SK-N-SH (cell line): ENCODE data around the gene SGPP1. TPM values are rescaled to one million over a fixed set of nuclear protein-coding genes. Genes with fewer than 3 reads are reported as not detected.

Experiments
- CTCF ChIA-PET: fragments of 300-600, 350-600 bp; formaldehyde crosslinking; extraction: SDS; loops from one replicate; lab custom pipeline; 2021; lab: Yijun Ruan, JAX
- POLR2A ChIA-PET: fragments of 350-600 bp; sonication (Branson Sonifier 250); formaldehyde crosslinking; extraction: SDS; loops from one replicate; lab custom pipeline; 2020; ENCODE audit warnings: antibody characterized with exemption, inconsistent platforms; lab: Yijun Ruan, JAX
- DNase-seq: peaks from one replicate; pipeline ENCODE4 v3.0.0; 2012
- H2AFZ ChIP-seq: fragments of 200-600 bp; sonication (generic); 2 replicates; pipeline ENCODE4 v1.8.1; 2016; ENCODE audit warnings: antibody characterized with exemption, mild to moderate bottlenecking, low read depth
- H3F3A ChIP-seq: fragments of 200-600 bp; sonication (generic); replicated peaks from 2 replicates; pipeline ENCODE3; 2016; ENCODE audit warnings: antibody characterized with exemption, mild to moderate bottlenecking; ENCODE audit not compliant: insufficient read depth
- H3K27ac ChIP-seq, 2 experiments: fragments of 200-500 bp in 1 of 2; fragments of 200-600 bp in 1 of 2; sonication (Bioruptor generic) in 1 of 2; sonication (generic), shearing (Covaris generic) in 1 of 2; 2 replicates each; pipeline versions ENCODE4 v1.5.1 to v1.6.1; 2014 to 2016; ENCODE audit warnings: low read depth in 2 of 2, inconsistent platforms in 1 of 2, low read length in 1 of 2, mild to moderate bottlenecking in 1 of 2, mixed read lengths in 1 of 2
- H3K27me3 ChIP-seq: fragments of 200-600 bp; sonication (generic), shearing (Covaris generic); 2 replicates; pipeline ENCODE4 v1.6.1; 2016; ENCODE audit warnings: mixed run types; ENCODE audit not compliant: insufficient read depth
- H3K36me3 ChIP-seq, 2 experiments: fragments of 200-500 bp in 1 of 2; fragments of 200-600 bp in 1 of 2; sonication (Bioruptor generic) in 1 of 2; sonication (generic) in 1 of 2; replicated peaks in 1 of 2; 2 replicates each; pipeline versions ENCODE3 to v1.5.1; 2014 to 2016; ENCODE audit warnings: low read length in 1 of 2, mild to moderate bottlenecking in 1 of 2; ENCODE audit not compliant: insufficient read depth in 2 of 2, control insufficient read depth in 1 of 2
- H3K4me1 ChIP-seq, 2 experiments: fragments of 200-500 bp in 1 of 2; fragments of 200-600 bp in 1 of 2; sonication (Bioruptor generic) in 1 of 2; sonication (generic), shearing (Covaris generic) in 1 of 2; 2 replicates each; pipeline versions ENCODE4 v1.5.1 to v1.6.1; 2014 to 2016; ENCODE audit warnings: low read depth in 1 of 2, low read length in 1 of 2, mixed run types in 1 of 2; ENCODE audit not compliant: insufficient read depth in 2 of 2, control insufficient read depth in 1 of 2
- H3K4me2 ChIP-seq: fragments of 200-600 bp; sonication (generic), shearing (Covaris generic); 2 replicates; pipeline ENCODE4 v1.6.1; 2017; ENCODE audit warnings: mixed run types
- H3K4me3 ChIP-seq, 2 experiments: fragments of 200-500 bp in 1 of 2; fragments of 200-600 bp in 1 of 2; sonication (Bioruptor generic) in 1 of 2; sonication (generic), shearing (Covaris generic) in 1 of 2; 2 replicates each; pipeline versions ENCODE4 v1.5.1 to v1.8.1; 2014 to 2016; ENCODE audit warnings: low read depth in 2 of 2, inconsistent platforms in 1 of 2, low read length in 1 of 2, mild to moderate bottlenecking in 1 of 2, mixed read lengths in 1 of 2, moderate library complexity in 1 of 2
- H3K79me2 ChIP-seq: fragments of 200-600 bp; sonication (generic); 2 replicates; pipeline ENCODE4 v1.8.1; 2017; ENCODE audit warnings: mild to moderate bottlenecking; ENCODE audit not compliant: insufficient read depth
- H3K9ac ChIP-seq: fragments of 200-600 bp; sonication (generic); 2 replicates; pipeline ENCODE4 v1.6.1; 2017; ENCODE audit warnings: mixed run types
- H3K9me2 ChIP-seq: fragments of 200-600 bp; sonication (generic); 2 replicates; pipeline ENCODE4 v1.6.1; 2017; ENCODE audit warnings: mixed run types
- H3K9me3 ChIP-seq: fragments of 200-600 bp; sonication (generic); 2 replicates; pipeline ENCODE4 v1.6.1; 2017; ENCODE audit warnings: mixed run types, mild to moderate bottlenecking, moderate library complexity
- H4K20me1 ChIP-seq: fragments of 200-600 bp; sonication (generic); 2 replicates; pipeline ENCODE4 v1.6.1; 2017; ENCODE audit warnings: mild to moderate bottlenecking, mixed run types; ENCODE audit not compliant: insufficient read depth
- CHD2 ChIP-seq: fragments of 150-350 bp; IDR thresholded peaks from 2 replicates; pipeline ENCODE4 v1.6.1; 2018; ENCODE audit warnings: low read length; ENCODE audit not compliant: partially characterized antibody
- EZH2phosphoT487 ChIP-seq: fragments of 200-600 bp; sonication (generic); IDR thresholded peaks from 2 replicates; pipeline ENCODE4 v1.6.1; 2017; ENCODE audit warnings: low read depth, mixed run types, mild to moderate bottlenecking, antibody characterized with exemption, moderate library complexity, borderline replicate concordance
- FOXM1 ChIP-seq: IDR thresholded peaks from 2 replicates; pipeline ENCODE4 v1.4.0; 2012; ENCODE audit warnings: low read depth, mild to moderate bottlenecking
- GATA2 ChIP-seq: sonication (generic); formaldehyde crosslinking; IDR thresholded peaks from 2 replicates; pipeline ENCODE4 v1.5.0; 2020; ENCODE audit warnings: mild to moderate bottlenecking, missing genetic modification reagents
- JUND ChIP-seq: IDR thresholded peaks from 2 replicates; pipeline ENCODE4 v1.4.0; 2012
- MEF2A ChIP-seq: IDR thresholded peaks from 2 replicates; pipeline ENCODE4 v1.4.0; 2012; ENCODE audit warnings: low read depth, borderline replicate concordance
- NFIC ChIP-seq: IDR thresholded peaks from 2 replicates; pipeline ENCODE4 v1.4.0; 2012; ENCODE audit warnings: borderline replicate concordance
- SIN3A ChIP-seq: IDR thresholded peaks from 2 replicates; pipeline ENCODE4 v1.6.1; 2012; ENCODE audit warnings: low read depth, mild to moderate bottlenecking, low read length, moderate library complexity, borderline replicate concordance
- WGBS: methylation state at CpG from one replicate; pipeline ENCODE4 v1.1.6; 2017; ENCODE audit warnings: low lambda C conversion rate; 5-methylcytosine and 5-hydroxymethylcytosine counted together
- polyA plus RNA-seq, 3 experiments: library from polyadenylated mRNA; depleted of rRNA; stranded (reverse); fragments of >200 nt; gene quantifications; 2 replicates each; pipeline ENCODE4 v1.2.3, GENCODE V29; 2012
- TF ChIP-seq, protein P1 (sequence below): IDR thresholded peaks from 2 replicates; pipeline ENCODE4 v1.4.0; 2012; ENCODE audit warnings: low read depth
- TF ChIP-seq, protein P2 (sequence below): fragments of 200-600 bp; sonication (generic); IDR thresholded peaks from 2 replicates; pipeline ENCODE4 v1.6.1; 2017; ENCODE audit warnings: antibody characterized with exemption, mild to moderate bottlenecking, moderate library complexity
- TF ChIP-seq, protein P3 (sequence below): fragments of 150-350 bp; IDR thresholded peaks from 2 replicates; pipeline ENCODE4 v1.6.1; 2017; ENCODE audit warnings: antibody characterized with exemption, low read length, low read depth, borderline replicate concordance

Gene SGPP1
- polyA plus RNA-seq, 1 of the 3 experiments (the other 2 are of a cell fraction), result 8.4 TPM

DNA sequence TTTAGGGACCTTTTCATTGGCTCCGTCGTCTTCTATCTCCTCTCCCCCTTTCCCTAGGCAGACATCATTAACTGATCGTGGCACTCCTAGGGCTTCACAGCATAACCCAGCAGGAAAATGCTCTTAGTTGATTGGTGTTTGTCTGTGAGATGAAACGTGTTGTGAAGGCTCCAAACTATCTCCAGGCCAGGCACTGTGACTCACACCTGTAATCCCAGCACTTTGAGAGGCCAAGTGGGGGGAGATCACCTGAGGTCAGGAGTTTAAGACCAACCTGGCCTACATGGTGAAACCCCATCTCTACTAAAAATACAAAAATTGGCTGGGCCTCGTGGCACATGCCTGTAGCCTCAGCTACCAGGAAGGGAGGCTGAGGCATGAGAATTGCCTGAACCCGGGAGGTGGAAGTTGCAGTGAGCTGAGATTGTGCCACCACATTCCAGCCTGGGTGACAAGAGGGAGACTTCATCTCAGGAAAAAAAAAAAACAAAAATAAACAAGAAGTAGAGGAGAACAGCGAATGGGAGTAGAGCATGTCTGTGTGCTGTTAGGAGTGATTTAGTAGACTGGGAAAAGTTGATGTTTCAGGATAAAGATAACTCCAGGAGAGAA, 53.9 kb downstream of the SGPP1 start:
- H3K4me1 ChIP-seq, result no peaks in the 10 kb centered on the region
- no peak overlapping the region for H3K4me3 ChIP-seq
- H3F3A ChIP-seq, result no peaks in the 10 kb centered on the region
- CTCF ChIA-PET, result no interaction called here
- WGBS, result 84% methylated on average over 7 of the region's 7 CpGs
- H3K27ac ChIP-seq, result no peak overlapping the region
- no peaks in the 10 kb centered on the region for H3K9me2 ChIP-seq
- no peaks in the 10 kb centered on the region for H3K27me3 ChIP-seq
- H3K9ac ChIP-seq, result no peak overlapping the region
- POLR2A ChIA-PET, result no interaction called here
- H3K4me2 ChIP-seq, result no peak overlapping the region
- no peaks in the 10 kb centered on the region for H3K36me3 ChIP-seq
- H2AFZ ChIP-seq, result no peak overlapping the region
- TF ChIP-seq GATA2 (CRISPR knock-in tag) (no peak), NFIC (no peak), SIN3A (no peak), JUND (no peak), EZH2phosphoT487 (no peak), MEF2A (no peak)
- TF ChIP-seq, protein P1, sequence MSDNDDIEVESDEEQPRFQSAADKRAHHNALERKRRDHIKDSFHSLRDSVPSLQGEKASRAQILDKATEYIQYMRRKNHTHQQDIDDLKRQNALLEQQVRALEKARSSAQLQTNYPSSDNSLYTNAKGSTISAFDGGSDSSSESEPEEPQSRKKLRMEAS, result no peak
- TF ChIP-seq, protein P2, sequence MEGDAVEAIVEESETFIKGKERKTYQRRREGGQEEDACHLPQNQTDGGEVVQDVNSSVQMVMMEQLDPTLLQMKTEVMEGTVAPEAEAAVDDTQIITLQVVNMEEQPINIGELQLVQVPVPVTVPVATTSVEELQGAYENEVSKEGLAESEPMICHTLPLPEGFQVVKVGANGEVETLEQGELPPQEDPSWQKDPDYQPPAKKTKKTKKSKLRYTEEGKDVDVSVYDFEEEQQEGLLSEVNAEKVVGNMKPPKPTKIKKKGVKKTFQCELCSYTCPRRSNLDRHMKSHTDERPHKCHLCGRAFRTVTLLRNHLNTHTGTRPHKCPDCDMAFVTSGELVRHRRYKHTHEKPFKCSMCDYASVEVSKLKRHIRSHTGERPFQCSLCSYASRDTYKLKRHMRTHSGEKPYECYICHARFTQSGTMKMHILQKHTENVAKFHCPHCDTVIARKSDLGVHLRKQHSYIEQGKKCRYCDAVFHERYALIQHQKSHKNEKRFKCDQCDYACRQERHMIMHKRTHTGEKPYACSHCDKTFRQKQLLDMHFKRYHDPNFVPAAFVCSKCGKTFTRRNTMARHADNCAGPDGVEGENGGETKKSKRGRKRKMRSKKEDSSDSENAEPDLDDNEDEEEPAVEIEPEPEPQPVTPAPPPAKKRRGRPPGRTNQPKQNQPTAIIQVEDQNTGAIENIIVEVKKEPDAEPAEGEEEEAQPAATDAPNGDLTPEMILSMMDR, result no peak
- TF ChIP-seq, protein P3, sequence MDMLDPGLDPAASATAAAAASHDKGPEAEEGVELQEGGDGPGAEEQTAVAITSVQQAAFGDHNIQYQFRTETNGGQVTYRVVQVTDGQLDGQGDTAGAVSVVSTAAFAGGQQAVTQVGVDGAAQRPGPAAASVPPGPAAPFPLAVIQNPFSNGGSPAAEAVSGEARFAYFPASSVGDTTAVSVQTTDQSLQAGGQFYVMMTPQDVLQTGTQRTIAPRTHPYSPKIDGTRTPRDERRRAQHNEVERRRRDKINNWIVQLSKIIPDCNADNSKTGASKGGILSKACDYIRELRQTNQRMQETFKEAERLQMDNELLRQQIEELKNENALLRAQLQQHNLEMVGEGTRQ, result no peak
- no peaks in the 10 kb centered on the region for H3K79me2 ChIP-seq
- H4K20me1 ChIP-seq, result no peaks in the 10 kb centered on the region
- no peak for DNase-seq
- H3K9me3 ChIP-seq, result no peaks in the 10 kb centered on the region

DNA sequence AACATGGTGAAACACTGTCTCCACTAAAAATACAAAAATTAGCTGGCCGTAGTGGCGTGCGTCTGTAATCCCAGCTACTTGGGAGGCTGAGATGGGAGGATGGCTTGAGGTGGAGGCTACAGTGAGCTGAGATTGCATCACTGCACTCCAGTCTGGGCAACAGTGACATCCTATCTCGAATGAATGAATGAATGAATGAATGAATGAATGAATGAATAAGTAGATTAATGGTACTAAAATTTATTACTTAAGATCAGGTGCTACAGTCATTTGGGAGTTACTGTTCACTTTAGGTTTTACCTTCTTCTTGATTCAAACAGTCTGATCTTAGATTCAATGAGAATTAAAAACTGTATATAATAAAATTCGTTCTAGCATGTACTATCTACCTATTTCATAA, 54.6 kb downstream of the SGPP1 start:
- Histone ChIP-seq H3K4me3 (no peak overlapping the region), H3K79me2 (no peaks in the 10 kb centered on the region), H4K20me1 (no peaks in the 10 kb centered on the region), H3K27ac (no peak overlapping the region), H2AFZ (no peak overlapping the region), H3K9me3 (no peaks in the 10 kb centered on the region), H3F3A (no peaks in the 10 kb centered on the region), H3K36me3 (no peaks in the 10 kb centered on the region), H3K4me1 (no peaks in the 10 kb centered on the region), H3K4me2 (no peak overlapping the region), H3K27me3 (no peaks in the 10 kb centered on the region), H3K9ac (no peak overlapping the region), H3K9me2 (no peaks in the 10 kb centered on the region)
- TF ChIP-seq FOXM1 (no peak), CHD2 (no peak), SIN3A (no peak)
- CTCF ChIA-PET, result no interaction called here
- no peak for DNase-seq
- WGBS, result 86% methylated on average over 5 of the region's 5 CpGs
- POLR2A ChIA-PET, result no interaction called here
